WTC11 (cell line): ENCODE results near the gene HOXA7.

ENCODE experiments used
- CREM ChIP-seq: sonication (generic); formaldehyde crosslinking; IDR thresholded peaks from 2 replicates; pipeline ENCODE4 v1.8.1; 2022; ENCODE audit warnings: mild to moderate bottlenecking, missing genetic modification reagents, moderate library complexity
- CTCF ChIP-seq: fragments of 200-600 bp; IDR thresholded peaks from 2 replicates; pipeline ENCODE4 v1.8.0; 2022; ENCODE audit warnings: antibody characterized with exemption
- E2F1 ChIP-seq: sonication (generic); formaldehyde crosslinking; IDR thresholded peaks from 2 replicates; pipeline ENCODE4 v1.8.0; 2022; ENCODE audit warnings: mild to moderate bottlenecking, missing genetic modification reagents
- FOXJ3 ChIP-seq: sonication (generic); formaldehyde crosslinking; IDR thresholded peaks from 2 replicates; pipeline ENCODE4 v1.9.0; 2021; ENCODE audit warnings: missing genetic modification reagents, mild to moderate bottlenecking, borderline replicate concordance
- HMGXB4 ChIP-seq: sonication (generic); formaldehyde crosslinking; IDR thresholded peaks from 2 replicates; pipeline ENCODE4 v1.8.1; 2023; ENCODE audit warnings: mild to moderate bottlenecking, moderate library complexity, missing genetic modification reagents
- MAX ChIP-seq: sonication (generic); formaldehyde crosslinking; IDR thresholded peaks from 2 replicates; pipeline ENCODE4 v1.8.0; 2022; ENCODE audit warnings: mild to moderate bottlenecking, missing genetic modification reagents
- MYBL2 ChIP-seq: sonication (generic); formaldehyde crosslinking; IDR thresholded peaks from 2 replicates; pipeline ENCODE4 v1.8.1; 2023; ENCODE audit warnings: mild to moderate bottlenecking, moderate library complexity, missing genetic modification reagents
- NR3C1 ChIP-seq: sonication (generic); formaldehyde crosslinking; conservative IDR thresholded peaks from 2 replicates; pipeline ENCODE4 v1.8.1; 2023; ENCODE audit warnings: low read depth, mild to moderate bottlenecking, missing genetic modification reagents
- SP1 ChIP-seq: sonication (generic); formaldehyde crosslinking; conservative IDR thresholded peaks from 2 replicates; pipeline ENCODE4 v1.8.1; 2022; ENCODE audit warnings: missing genetic modification reagents
- STAT6 ChIP-seq: sonication (generic); formaldehyde crosslinking; conservative IDR thresholded peaks from 2 replicates; pipeline ENCODE4 v1.8.1; 2023; ENCODE audit warnings: mild to moderate bottlenecking, low read depth, missing genetic modification reagents, moderate library complexity
- USF2 ChIP-seq: sonication (generic); formaldehyde crosslinking; IDR thresholded peaks from 2 replicates; pipeline ENCODE4 v1.8.1; 2023; ENCODE audit warnings: mild to moderate bottlenecking, missing genetic modification reagents, moderate library complexity

GRCh38 chr7:27172315-27172774, 15.9 kb upstream of the HOXA7 start:
- TF ChIP-seq CTCF = no peak
- TF ChIP-seq MAX (CRISPR knock-in tag) = no peak
- no peak for TF ChIP-seq HMGXB4
- TF ChIP-seq CREM (CRISPR knock-in tag) = no peak
- no peak for TF ChIP-seq USF2 (CRISPR knock-in tag)
- TF ChIP-seq STAT6 (CRISPR knock-in tag) = no peak
- no peak for TF ChIP-seq MYBL2 (CRISPR knock-in tag)
- no peak for TF ChIP-seq SP1 (CRISPR knock-in tag)
- TF ChIP-seq E2F1 (CRISPR knock-in tag) = no peak
- TF ChIP-seq NR3C1 (CRISPR knock-in tag) = no peak
- no peak for TF ChIP-seq FOXJ3 (CRISPR knock-in tag)
